ENCODE results near the gene ITGB1BP2.

- TF ChIP-seq CTCF (conservative IDR thresholded peaks at IDR 0.05; ENCODE audit: low read length) (no peak), EZH2phosphoT487 (IDR thresholded peaks at IDR 0.05; ENCODE audit: borderline replicate concordance, low read depth, low read length) (no peak)
Observed at GRCh38 chrX:71301195-71301924, at the start of gene ITGB1BP2.

Measured in OCI-LY7 (cell line).